Osteoblast (primary cell): ENCODE measurements around the gene TBC1D2B. TPM values are rescaled to one million over a fixed set of nuclear protein-coding genes. Genes with fewer than 3 reads are reported as not detected.
A peak's percentile ranks its signal among the peaks of the same experiment; 100 is the strongest.
"Not testable (repeated sequence)": the region's sequence is repeated elsewhere in the genome, so short reads cannot be mapped to it uniquely, and the experiment has no call there.

Source experiments
- DNase-seq: peaks from one replicate; pipeline ENCODE4 v3.0.0; 2011; ENCODE audit warnings: low spot score, mixed read lengths; ENCODE audit not compliant: insufficient read length; ENCODE audit errors: missing footprints
- H2AFZ ChIP-seq: 2 replicates; pipeline ENCODE4 v1.6.0; 2011; ENCODE audit warnings: mild to moderate bottlenecking, low read length
- H3K27ac ChIP-seq: 2 replicates; pipeline ENCODE4 v1.5.1; 2011; ENCODE audit warnings: mild to moderate bottlenecking, low read depth, low read length, moderate library complexity
- H3K27me3 ChIP-seq: 2 replicates; pipeline ENCODE4 v1.6.0; 2012; ENCODE audit warnings: mild to moderate bottlenecking, control low read depth, inconsistent platforms, low read length, moderate library complexity; ENCODE audit not compliant: insufficient read depth
- H3K36me3 ChIP-seq: 2 replicates; pipeline ENCODE4 v1.5.1; 2011; ENCODE audit warnings: mild to moderate bottlenecking, low read length, control low read depth, moderate library complexity; ENCODE audit not compliant: insufficient read depth
- H3K4me1 ChIP-seq: 2 replicates; pipeline ENCODE4 v1.5.1; 2011; ENCODE audit warnings: mild to moderate bottlenecking, low read length, control low read depth, moderate library complexity; ENCODE audit not compliant: insufficient read depth
- H3K4me2 ChIP-seq: 2 replicates; pipeline ENCODE4 v1.6.0; 2011; ENCODE audit warnings: mild to moderate bottlenecking, low read length; ENCODE audit not compliant: insufficient read depth
- H3K4me3 ChIP-seq: fragments of 200-600 bp; sonication (generic); 3 replicates; pipeline ENCODE4 v1.5.1; 2012; ENCODE audit warnings: mild to moderate bottlenecking, low read length, inconsistent platforms; ENCODE audit not compliant: insufficient read depth
- H3K79me2 ChIP-seq: 2 replicates; pipeline ENCODE4 v1.6.0; 2012; ENCODE audit warnings: mild to moderate bottlenecking, low read length, control low read depth, inconsistent platforms; ENCODE audit not compliant: insufficient read depth
- H3K9me3 ChIP-seq: 2 replicates; pipeline ENCODE4 v1.5.1; 2011; ENCODE audit warnings: low read depth, low read length, control low read depth
- H4K20me1 ChIP-seq: 2 replicates; pipeline ENCODE4 v1.6.0; 2012; ENCODE audit warnings: mild to moderate bottlenecking, low read length, control low read depth; ENCODE audit not compliant: insufficient read depth
- CTCF ChIP-seq: IDR thresholded peaks from 2 replicates; pipeline ENCODE4 v1.5.1; 2011; ENCODE audit warnings: mild to moderate bottlenecking, low read depth, low read length, moderate library complexity; ENCODE audit errors: extremely low read depth
- total RNA-seq: library from RNA; depleted of rRNA; stranded (reverse); fragments of >200 nt; gene quantifications from 2 replicates; pipeline ENCODE4 v1.2.3, GENCODE V29; 2012

TBC1D2B gene
- total RNA-seq, 1 donor: 58.3 TPM

- H3K27ac ChIP-seq: no peak overlapping the region
- H3K4me2 ChIP-seq: no peak overlapping the region
- no peak for TF ChIP-seq CTCF
- H3K4me3 ChIP-seq: no peak overlapping the region
- no peaks in the 10 kb centered on the region for H3K36me3 ChIP-seq
- no peaks in the 10 kb centered on the region for H3K4me1 ChIP-seq
- H3K9me3 ChIP-seq: no peaks in the 10 kb centered on the region
- H2AFZ ChIP-seq: no peak overlapping the region
- H3K27me3 ChIP-seq: no peaks in the 10 kb centered on the region
- DNase-seq: no peak
- H4K20me1 ChIP-seq: no peaks in the 10 kb centered on the region
- H3K79me2 ChIP-seq: no peaks in the 10 kb centered on the region
Observed at GRCh38 chr15:77981281-77982126, 96.0 kb downstream of the TBC1D2B start.

GRCh38 chr15:77980674-77981073, 96.8 kb downstream of the TBC1D2B start:
- H3K36me3 ChIP-seq, H3K27me3 ChIP-seq, H2AFZ ChIP-seq, H3K4me2 ChIP-seq, H3K9me3 ChIP-seq, H3K79me2 ChIP-seq, H3K27ac ChIP-seq, H3K4me3 ChIP-seq, DNase-seq, H3K4me1 ChIP-seq, H4K20me1 ChIP-seq: not testable (repeated sequence)

- H3K36me3 ChIP-seq: no peaks in the 10 kb centered on the region
- no peak for DNase-seq
- H3K9me3 ChIP-seq: no peaks in the 10 kb centered on the region
- H3K4me1 ChIP-seq: no peaks in the 10 kb centered on the region
- H3K27me3 ChIP-seq: no peaks in the 10 kb centered on the region
- H3K4me3 ChIP-seq: no peak overlapping the region
- H2AFZ ChIP-seq: no peak overlapping the region
- H3K27ac ChIP-seq: no peak overlapping the region
- no peaks in the 10 kb centered on the region for H3K79me2 ChIP-seq
- no peak for TF ChIP-seq CTCF
- no peaks in the 10 kb centered on the region for H4K20me1 ChIP-seq
- H3K4me2 ChIP-seq: no peak overlapping the region
Observed at GRCh38 chr15:77980098-77980497, 97.4 kb downstream of the TBC1D2B start.

GRCh38 chr15:77979157-77979556, 98.4 kb downstream of the TBC1D2B start:
- H3K36me3 ChIP-seq, H3K27ac ChIP-seq, H3K27me3 ChIP-seq, H2AFZ ChIP-seq, H3K4me3 ChIP-seq, H3K79me2 ChIP-seq, H3K4me2 ChIP-seq, H3K9me3 ChIP-seq, H3K4me1 ChIP-seq, H4K20me1 ChIP-seq: not testable (repeated sequence)
- DNase-seq: peak; percentile 75

- H2AFZ ChIP-seq, H3K27me3 ChIP-seq, H4K20me1 ChIP-seq, H3K4me3 ChIP-seq, H3K4me1 ChIP-seq, H3K27ac ChIP-seq, H3K36me3 ChIP-seq, DNase-seq, H3K9me3 ChIP-seq, H3K79me2 ChIP-seq, H3K4me2 ChIP-seq: not testable (repeated sequence)
Observed at GRCh38 chr15:77978759-77979145, 98.8 kb downstream of the TBC1D2B start.

GRCh38 chr15:77977903-77978758, 99.4 kb downstream of the TBC1D2B start:
- not testable (repeated sequence) for H3K4me2 ChIP-seq, DNase-seq, H3K4me3 ChIP-seq, H3K9me3 ChIP-seq, H2AFZ ChIP-seq, H3K4me1 ChIP-seq, H3K27ac ChIP-seq, H4K20me1 ChIP-seq, H3K27me3 ChIP-seq, H3K79me2 ChIP-seq, H3K36me3 ChIP-seq

- peak; percentile 77 for DNase-seq
- not testable (repeated sequence) for H2AFZ ChIP-seq, H3K4me3 ChIP-seq, H3K4me2 ChIP-seq, H4K20me1 ChIP-seq, H3K27me3 ChIP-seq, H3K4me1 ChIP-seq, H3K36me3 ChIP-seq, H3K27ac ChIP-seq, H3K9me3 ChIP-seq, H3K79me2 ChIP-seq
Observed at GRCh38 chr15:77976760-77977525, 100.6 kb downstream of the TBC1D2B start.
